ENCODE data around the gene C2CD5.
"Not testable (repeated sequence)": the region's sequence is repeated elsewhere in the genome, so short reads cannot be mapped to it uniquely, and the experiment has no call there.

The C2CD5 gene

DNA sequence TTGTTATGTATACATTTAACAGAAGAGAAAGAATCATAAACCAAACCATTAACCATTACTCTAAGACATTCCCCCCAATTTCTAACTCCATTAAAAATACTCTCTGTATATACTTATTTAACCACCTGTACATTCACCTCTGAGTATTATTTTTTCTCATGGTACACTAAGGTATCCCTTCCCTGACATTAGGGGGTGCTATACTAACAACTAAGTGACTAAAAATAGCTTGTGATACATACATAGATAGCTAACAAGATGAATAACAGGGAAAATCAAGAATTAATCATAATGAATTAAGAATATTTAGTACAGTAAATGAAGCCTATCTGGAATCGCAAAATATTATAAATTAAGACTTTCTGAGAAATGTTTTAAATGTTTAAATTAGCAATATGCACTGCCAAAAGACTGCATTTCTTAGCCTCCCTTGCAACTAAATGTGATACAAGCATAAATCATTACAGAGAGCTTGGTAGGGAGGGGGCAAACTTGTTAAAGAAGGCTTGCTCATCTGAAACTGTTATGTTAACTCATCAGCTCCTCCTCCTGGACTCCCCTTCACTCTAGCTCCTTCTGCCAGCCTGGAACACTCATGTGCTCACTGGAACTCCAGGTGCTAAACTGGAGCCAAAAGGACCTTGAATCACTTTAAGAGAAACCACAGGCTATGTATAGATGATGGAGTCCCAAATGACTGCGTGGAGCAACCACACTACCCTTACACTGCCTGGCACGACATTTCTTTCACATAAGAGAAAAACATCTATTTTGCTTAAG lies 14.9 kb downstream of the C2CD5 start:
- no peak overlapping the region for H3K4me3 Mint-ChIP-seq
- peaks cover 7% of the 10 kb centered on the region for H3K9me3 Mint-ChIP-seq
- H3K36me3 Mint-ChIP-seq (ENCODE audit: low read depth): peaks cover 34% of the 10 kb centered on the region
- no peaks in the 10 kb centered on the region for H3K27me3 Mint-ChIP-seq
- intact Hi-C loops (cut with micrococcal nuclease): loop anchor here (1.0 kb wide), 1 partner anchor 102 kb away; no protein-coding TSS in a partner anchor
- H3K4me1 Mint-ChIP-seq (ENCODE audit: low read depth): no peaks in the 10 kb centered on the region
- H3K27ac Mint-ChIP-seq: no peak overlapping the region

DNA sequence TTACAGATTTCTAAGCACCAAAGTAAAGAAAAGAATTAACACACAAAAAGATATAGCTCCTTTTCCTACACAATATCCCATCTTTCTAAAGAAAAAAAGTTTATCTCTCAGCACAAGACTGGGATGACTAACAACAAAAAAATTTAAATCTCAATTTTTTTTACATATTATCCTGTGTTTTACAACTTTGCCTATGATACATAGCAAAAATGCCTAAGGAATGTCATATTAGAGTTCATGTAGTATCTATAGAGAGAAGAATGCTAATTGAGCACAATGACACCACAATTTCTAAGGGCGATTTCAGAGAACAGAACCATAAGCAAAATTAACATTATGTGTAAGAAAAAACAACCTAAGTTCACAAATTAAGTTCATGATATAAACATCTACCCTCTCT lies 16.3 kb downstream of the C2CD5 start:
- no peaks in the 10 kb centered on the region for H3K4me1 Mint-ChIP-seq (ENCODE audit: low read depth)
- H3K27ac Mint-ChIP-seq: no peak overlapping the region
- intact Hi-C loops (cut with micrococcal nuclease): no loop called here
- H3K27me3 Mint-ChIP-seq: no peaks in the 10 kb centered on the region
- H3K9me3 Mint-ChIP-seq: peaks cover 7% of the 10 kb centered on the region
- H3K4me3 Mint-ChIP-seq: no peak overlapping the region
- peaks cover 35% of the 10 kb centered on the region for H3K36me3 Mint-ChIP-seq (ENCODE audit: low read depth)

DNA sequence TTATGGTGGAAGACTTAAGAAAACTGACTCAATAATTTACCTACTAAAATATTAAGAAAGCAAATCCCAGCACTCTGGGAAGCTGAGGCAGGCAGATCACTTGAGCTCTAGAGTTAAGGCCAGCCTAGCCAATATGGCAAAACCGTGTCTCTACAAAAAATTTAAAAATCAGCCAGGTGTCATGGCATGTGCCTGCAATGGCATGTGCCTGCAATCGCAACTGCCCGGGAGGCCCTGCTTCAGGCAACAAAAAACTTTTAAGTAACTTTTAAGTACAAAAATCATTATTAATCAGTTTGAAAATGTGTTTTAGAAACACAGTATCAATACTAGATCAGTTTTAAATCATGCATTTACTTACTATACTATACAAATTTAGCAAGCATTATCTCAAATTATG lies 17.5 kb downstream of the C2CD5 start:
- no peak overlapping the region for H3K4me3 Mint-ChIP-seq
- H3K27ac Mint-ChIP-seq: no peak overlapping the region
- peaks cover 6% of the 10 kb centered on the region for H3K9me3 Mint-ChIP-seq
- H3K27me3 Mint-ChIP-seq: no peaks in the 10 kb centered on the region
- H3K4me1 Mint-ChIP-seq (ENCODE audit: low read depth): no peaks in the 10 kb centered on the region
- peaks cover 30% of the 10 kb centered on the region for H3K36me3 Mint-ChIP-seq (ENCODE audit: low read depth)
- intact Hi-C loops (cut with micrococcal nuclease): no loop called here

DNA sequence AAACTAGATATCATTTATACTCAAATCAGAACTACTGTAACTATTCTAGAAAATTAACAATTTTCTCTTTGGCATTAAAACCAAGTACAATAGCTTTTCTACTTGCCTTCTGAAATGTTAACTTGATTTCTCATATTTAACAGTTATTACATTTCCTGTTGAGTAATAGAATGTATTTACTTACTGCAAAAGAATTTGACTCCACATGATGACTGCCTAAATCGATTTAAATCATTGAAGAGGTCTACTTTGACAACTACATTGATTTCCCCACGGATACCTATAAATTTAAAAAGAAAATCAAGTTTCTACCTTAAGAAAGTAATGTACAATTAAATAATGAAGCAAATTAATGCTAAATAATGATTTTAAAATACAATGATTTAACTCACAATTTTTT lies 18.9 kb downstream of the C2CD5 start:
- peaks cover 25% of the 10 kb centered on the region for H3K36me3 Mint-ChIP-seq (ENCODE audit: low read depth)
- no peaks in the 10 kb centered on the region for H3K9me3 Mint-ChIP-seq
- no peak overlapping the region for H3K4me3 Mint-ChIP-seq
- H3K4me1 Mint-ChIP-seq (ENCODE audit: low read depth): no peaks in the 10 kb centered on the region
- no peaks in the 10 kb centered on the region for H3K27me3 Mint-ChIP-seq
- H3K27ac Mint-ChIP-seq: no peak overlapping the region
- intact Hi-C loops (cut with micrococcal nuclease): no loop called here

DNA sequence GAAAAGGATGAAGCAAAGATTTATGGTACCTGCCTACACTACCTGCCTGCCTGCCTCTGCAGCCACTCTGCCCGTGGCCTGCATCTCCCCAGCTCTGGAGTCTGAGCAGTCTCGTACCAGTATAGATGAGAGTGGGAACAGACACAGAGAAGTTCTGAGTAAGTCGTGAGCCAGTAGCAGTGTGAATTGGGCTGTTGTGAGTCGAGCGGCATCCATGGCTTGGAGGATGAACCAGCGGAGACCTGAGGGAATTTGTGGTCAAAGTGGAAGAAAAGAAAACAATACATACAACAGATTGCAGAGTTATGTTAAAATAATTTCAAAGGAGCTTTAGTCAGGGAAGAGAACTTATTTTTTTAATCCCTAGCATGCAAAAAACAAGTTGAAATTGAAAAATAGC lies 25.3 kb downstream of the C2CD5 start:
- no peak overlapping the region for H3K4me3 Mint-ChIP-seq
- intact Hi-C loops (cut with micrococcal nuclease): no loop called here
- H3K27me3 Mint-ChIP-seq: no peaks in the 10 kb centered on the region
- H3K9me3 Mint-ChIP-seq: no peaks in the 10 kb centered on the region
- H3K36me3 Mint-ChIP-seq (ENCODE audit: low read depth): peaks cover 45% of the 10 kb centered on the region
- no peaks in the 10 kb centered on the region for H3K4me1 Mint-ChIP-seq (ENCODE audit: low read depth)
- no peak overlapping the region for H3K27ac Mint-ChIP-seq

DNA sequence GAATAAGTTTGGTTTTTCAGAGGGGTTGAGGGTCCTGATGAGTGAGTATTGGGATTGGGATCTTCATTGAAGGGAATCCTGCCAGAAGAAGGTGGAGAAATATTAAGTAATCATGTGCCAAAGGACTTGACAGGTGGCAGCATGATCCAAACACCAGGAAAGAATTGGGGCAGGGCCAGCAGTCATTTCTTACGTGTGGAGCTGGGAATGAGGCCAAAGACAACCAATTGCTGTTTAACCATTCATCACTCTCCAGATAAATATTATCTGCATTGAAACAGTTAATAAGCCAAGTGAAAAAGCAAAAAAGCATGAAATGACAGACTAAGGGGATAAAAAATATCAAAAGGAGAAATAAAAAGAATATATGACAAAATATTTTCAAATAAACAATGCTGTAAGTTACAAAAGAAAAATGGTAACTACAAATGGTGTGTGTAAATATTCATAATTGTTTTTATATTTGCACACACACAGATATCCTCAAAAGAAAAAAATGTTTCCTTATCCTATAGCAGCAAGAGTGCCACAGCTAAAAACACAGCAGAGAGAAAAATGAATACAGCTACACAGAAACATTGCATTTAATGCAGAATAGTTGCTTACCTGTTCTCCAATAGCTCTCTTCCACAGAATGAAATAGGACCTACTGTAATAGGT lies 26.2 kb downstream of the C2CD5 start:
- H3K36me3 Mint-ChIP-seq (ENCODE audit: low read depth): peaks cover 37% of the 10 kb centered on the region
- no peaks in the 10 kb centered on the region for H3K27me3 Mint-ChIP-seq
- H3K4me1 Mint-ChIP-seq (ENCODE audit: low read depth): no peaks in the 10 kb centered on the region
- intact Hi-C loops (cut with micrococcal nuclease): no loop called here
- no peaks in the 10 kb centered on the region for H3K9me3 Mint-ChIP-seq
- no peak overlapping the region for H3K4me3 Mint-ChIP-seq
- H3K27ac Mint-ChIP-seq: no peak overlapping the region

DNA sequence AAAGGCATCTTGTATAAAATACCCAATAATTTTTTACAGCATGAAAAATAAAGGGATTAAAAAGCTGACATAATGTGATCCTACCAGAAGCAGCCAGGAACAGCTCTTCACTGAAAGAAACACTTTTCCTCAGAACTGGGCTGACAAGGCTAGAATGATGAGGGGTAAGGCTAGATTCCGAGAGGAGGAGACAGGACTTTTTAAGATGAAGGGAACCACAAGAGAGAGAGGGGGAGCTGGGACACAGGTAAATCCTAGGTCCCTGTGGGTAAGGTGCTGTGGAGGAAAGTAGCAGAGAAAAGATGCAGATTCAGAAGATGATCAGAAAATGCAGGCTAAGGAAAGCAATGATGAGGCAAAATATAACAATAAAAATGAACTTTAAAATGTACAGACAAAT lies 29.5 kb downstream of the C2CD5 start:
- Mint-ChIP-seq H3K27ac (no peak overlapping the region), H3K9me3 (no peaks in the 10 kb centered on the region), H3K4me1 (ENCODE audit: low read depth) (no peaks in the 10 kb centered on the region), H3K36me3 (ENCODE audit: low read depth) (peaks cover 29% of the 10 kb centered on the region), H3K27me3 (no peaks in the 10 kb centered on the region), H3K4me3 (no peak overlapping the region)
- intact Hi-C loops (cut with micrococcal nuclease): no loop called here

DNA sequence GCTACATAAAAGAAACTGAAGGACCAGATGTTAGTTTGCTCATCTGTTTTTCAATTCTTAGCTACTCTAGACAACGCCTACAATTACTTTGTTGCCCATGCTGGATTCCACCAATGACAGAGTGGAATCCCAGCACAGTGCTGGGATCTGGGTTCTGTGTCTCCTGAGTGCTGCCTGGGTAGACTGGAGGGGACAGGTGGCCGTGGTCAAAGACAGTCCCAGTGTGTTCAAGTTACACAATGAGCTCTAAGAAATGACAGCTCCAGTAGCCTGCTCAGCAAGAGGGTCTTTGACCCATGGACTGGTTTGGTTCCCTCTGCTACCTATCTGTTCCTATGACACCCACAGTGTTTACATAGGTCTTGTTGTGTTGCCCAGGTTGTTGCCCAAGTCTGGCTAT lies 38.5 kb downstream of the C2CD5 start:
- no peak overlapping the region for H3K4me3 Mint-ChIP-seq

DNA sequence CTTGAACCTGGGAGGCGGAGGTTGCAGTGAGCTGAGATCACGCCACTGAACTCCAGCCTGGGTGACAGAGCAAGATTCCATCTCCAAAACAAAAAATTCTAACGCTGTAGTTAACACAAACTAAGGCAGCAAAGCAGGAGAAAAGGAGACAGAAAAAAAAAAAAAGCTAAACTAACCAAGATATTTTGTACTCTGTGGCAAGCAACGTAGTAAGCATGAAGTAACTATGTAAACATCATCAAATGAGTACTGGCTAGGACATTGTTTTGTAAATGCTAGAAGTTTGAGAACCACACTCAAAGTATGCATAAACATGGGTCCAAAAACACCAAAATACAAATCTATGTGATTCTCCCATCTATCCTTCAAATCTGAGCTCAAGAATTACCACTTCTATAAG lies 44.2 kb downstream of the C2CD5 start:
- no peaks in the 10 kb centered on the region for H3K27me3 Mint-ChIP-seq
- intact Hi-C loops (cut with micrococcal nuclease): no loop called here
- H3K27ac Mint-ChIP-seq: no peak overlapping the region
- H3K36me3 Mint-ChIP-seq (ENCODE audit: low read depth): peaks cover 45% of the 10 kb centered on the region
- H3K4me3 Mint-ChIP-seq: no peak overlapping the region
- H3K9me3 Mint-ChIP-seq: no peaks in the 10 kb centered on the region
- H3K4me1 Mint-ChIP-seq (ENCODE audit: low read depth): no peaks in the 10 kb centered on the region

More for the DNA sequence above, 38.5 kb downstream of the C2CD5 start:
- Mint-ChIP-seq H3K27me3 (no peaks in the 10 kb centered on the region), H3K27ac (no peak overlapping the region), H3K36me3 (ENCODE audit: low read depth) (peaks cover 43% of the 10 kb centered on the region), H3K9me3 (no peaks in the 10 kb centered on the region), H3K4me1 (ENCODE audit: low read depth) (peaks cover 7% of the 10 kb centered on the region)
- intact Hi-C loops (cut with micrococcal nuclease): no loop called here

DNA sequence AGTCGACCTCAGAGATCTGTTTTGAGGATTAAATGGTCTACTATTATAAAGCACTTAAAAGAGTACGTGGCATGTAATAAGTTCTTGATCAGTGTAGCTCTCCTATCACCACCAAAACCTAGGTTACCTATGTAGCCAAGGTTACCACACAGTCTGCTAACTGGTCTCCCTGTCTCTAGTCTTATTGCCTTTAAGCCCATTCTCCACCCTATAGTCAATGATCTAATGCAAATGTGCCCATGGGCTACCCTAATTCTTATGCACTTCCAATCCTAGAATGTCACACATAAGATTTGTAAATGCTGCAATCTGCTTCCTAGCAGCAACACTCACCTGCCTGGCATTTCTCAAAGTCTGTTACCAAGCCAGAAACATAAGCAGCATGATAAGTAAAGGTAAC lies 44.9 kb downstream of the C2CD5 start:
- no peaks in the 10 kb centered on the region for H3K9me3 Mint-ChIP-seq
- no peak overlapping the region for H3K27ac Mint-ChIP-seq
- no peak overlapping the region for H3K4me3 Mint-ChIP-seq
- H3K27me3 Mint-ChIP-seq: no peaks in the 10 kb centered on the region
- no peaks in the 10 kb centered on the region for H3K4me1 Mint-ChIP-seq (ENCODE audit: low read depth)
- intact Hi-C loops (cut with micrococcal nuclease): no loop called here
- peaks cover 39% of the 10 kb centered on the region for H3K36me3 Mint-ChIP-seq (ENCODE audit: low read depth)

DNA sequence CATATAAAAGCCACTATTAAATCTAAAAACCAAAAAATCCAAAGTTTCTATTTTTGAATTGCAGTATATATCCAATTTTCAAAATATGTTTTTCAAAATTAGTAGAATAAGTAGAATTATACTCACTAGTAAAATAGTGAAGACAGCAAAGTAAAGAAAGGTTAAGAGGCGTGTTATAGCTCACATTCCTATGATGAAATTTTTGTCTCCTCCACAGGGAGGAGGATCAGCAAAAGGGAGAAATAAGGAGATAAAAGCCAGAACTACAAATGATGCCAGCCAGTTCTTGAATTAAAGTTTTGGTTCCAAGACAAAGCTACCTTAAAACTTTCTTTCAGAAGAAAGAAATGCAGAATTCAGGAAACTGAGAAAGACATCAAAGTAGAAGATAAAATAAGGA lies 50.0 kb downstream of the C2CD5 start:
- intact Hi-C loops (cut with micrococcal nuclease): no loop called here
- H3K36me3 Mint-ChIP-seq (ENCODE audit: low read depth): peaks cover 40% of the 10 kb centered on the region
- no peaks in the 10 kb centered on the region for H3K27me3 Mint-ChIP-seq
- H3K4me3 Mint-ChIP-seq: no peak overlapping the region
- no peak overlapping the region for H3K27ac Mint-ChIP-seq
- no peaks in the 10 kb centered on the region for H3K9me3 Mint-ChIP-seq
- no peaks in the 10 kb centered on the region for H3K4me1 Mint-ChIP-seq (ENCODE audit: low read depth)

DNA sequence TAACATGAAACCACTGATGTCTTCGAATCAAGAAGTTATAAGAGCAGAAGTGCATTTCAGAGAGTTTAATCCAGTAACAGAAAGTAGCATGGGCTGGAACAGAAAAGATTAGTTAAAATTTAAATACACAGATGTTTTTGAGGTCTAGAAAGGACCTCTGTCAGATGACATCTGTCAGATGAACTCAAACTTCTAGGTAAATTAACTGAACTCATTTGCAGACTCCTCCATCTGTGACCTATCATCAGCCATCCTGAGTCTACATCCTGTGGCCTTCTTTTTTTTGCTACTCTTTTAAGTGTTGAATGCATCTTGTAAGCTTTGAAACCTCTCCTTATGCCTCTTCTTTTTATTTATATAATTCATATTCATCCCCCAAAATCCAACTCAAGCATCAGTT lies 53.3 kb downstream of the C2CD5 start:
- H3K9me3 Mint-ChIP-seq: no peaks in the 10 kb centered on the region
- no peak overlapping the region for H3K27ac Mint-ChIP-seq
- H3K27me3 Mint-ChIP-seq: no peaks in the 10 kb centered on the region
- no peaks in the 10 kb centered on the region for H3K4me1 Mint-ChIP-seq (ENCODE audit: low read depth)
- no peak overlapping the region for H3K4me3 Mint-ChIP-seq
- peaks cover 62% of the 10 kb centered on the region for H3K36me3 Mint-ChIP-seq (ENCODE audit: low read depth)
- intact Hi-C loops (cut with micrococcal nuclease): no loop called here

DNA sequence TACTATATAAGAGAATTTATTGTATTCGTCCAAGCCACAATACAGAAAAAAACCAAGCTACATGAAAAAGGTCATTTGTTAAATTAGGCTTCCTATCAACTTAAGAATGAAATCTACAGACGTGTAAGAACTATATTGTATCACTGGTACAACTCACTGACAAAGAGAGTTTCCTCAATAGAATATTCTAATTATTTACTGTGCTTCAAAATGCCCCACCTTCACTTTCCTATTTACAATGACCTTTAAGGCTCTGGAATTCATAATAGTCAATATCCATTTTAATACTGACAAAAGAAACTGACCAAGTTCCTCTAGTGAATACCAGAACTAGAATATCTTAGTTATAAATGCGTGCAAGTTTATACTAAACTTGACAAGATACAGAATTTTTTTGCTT lies 55.9 kb downstream of the C2CD5 start:
- peaks cover 80% of the 10 kb centered on the region for H3K36me3 Mint-ChIP-seq (ENCODE audit: low read depth)
- H3K27me3 Mint-ChIP-seq: no peaks in the 10 kb centered on the region
- no peak overlapping the region for H3K4me3 Mint-ChIP-seq
- no peaks in the 10 kb centered on the region for H3K4me1 Mint-ChIP-seq (ENCODE audit: low read depth)
- no peak overlapping the region for H3K27ac Mint-ChIP-seq
- H3K9me3 Mint-ChIP-seq: no peaks in the 10 kb centered on the region
- intact Hi-C loops (cut with micrococcal nuclease): no loop called here

DNA sequence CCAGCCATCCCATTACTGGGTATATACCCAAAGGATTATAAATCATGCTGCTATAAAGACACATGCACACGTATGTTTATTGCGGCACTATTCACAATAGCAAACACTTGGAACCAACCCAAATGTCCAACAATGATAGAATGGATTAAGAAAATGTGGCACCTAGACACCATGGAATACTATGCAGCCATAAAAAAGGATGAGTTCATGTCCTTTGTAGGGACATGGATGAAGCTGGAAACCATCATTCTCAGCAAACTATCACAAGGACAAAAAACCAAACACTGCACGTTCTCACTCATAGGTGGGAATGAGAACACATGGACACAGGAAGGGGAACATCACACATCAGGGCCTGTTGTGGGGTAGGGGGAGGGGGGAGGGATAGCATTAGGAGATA lies 56.7 kb downstream of the C2CD5 start:
- not testable (repeated sequence) for H3K27me3 Mint-ChIP-seq

More for the DNA sequence above, 56.7 kb downstream of the C2CD5 start:
- H3K4me1 Mint-ChIP-seq (ENCODE audit: low read depth); H3K4me3 Mint-ChIP-seq; intact Hi-C loops (cut with micrococcal nuclease); H3K27ac Mint-ChIP-seq; H3K9me3 Mint-ChIP-seq: not testable (repeated sequence)
- peaks cover 78% of the 10 kb centered on the region for H3K36me3 Mint-ChIP-seq (ENCODE audit: low read depth)
